GM12878 (cell line): Measurements from ENCODE around the gene ATP6V0D1. TPM values are rescaled to one million over a fixed set of nuclear protein-coding genes. Genes with fewer than 3 reads are reported as not detected.

ENCODE experiments used
- ATAC-seq: fragments of 200-7000 bp; cut with Tn5 transposase; 3 replicates; pipeline ENCODE4 v1.9.1; 2020; ENCODE audit warnings: mild to moderate bottlenecking, moderate library complexity
- BruUV-seq: library from RNA; stranded (reverse); fragments of 400-500 nt; replicated peaks from 2 replicates; lab custom pipeline; 2021; lab: Mats Ljungman, UMichigan
- CTCF ChIA-PET: fragments of 300-600 bp; sonication (Branson Sonifier 250); formaldehyde crosslinking; extraction: SDS; loops from one replicate; lab custom pipeline; 2021; ENCODE audit warnings: inconsistent platforms; lab: Yijun Ruan, JAX
- POLR2A ChIA-PET: fragments of 350-600 bp; formaldehyde crosslinking; extraction: SDS; loops from one replicate; lab custom pipeline; 2021; ENCODE audit warnings: inconsistent platforms; lab: Charles Lee
- RAD21 ChIA-PET: fragments of 300-600 bp; sonication (Branson Sonifier 250); formaldehyde crosslinking; loops from one replicate; lab custom pipeline; 2023; ENCODE audit warnings: antibody characterized with exemption; ENCODE audit not compliant: unreplicated experiment; lab: Charles Lee
- SMC1A ChIA-PET: fragments of 300-600 bp; sonication (Branson Sonifier 250); formaldehyde crosslinking; loops from one replicate; lab custom pipeline; 2023; ENCODE audit not compliant: unreplicated experiment, uncharacterized antibody; lab: Charles Lee
- DNase-seq: peaks from one replicate; pipeline ENCODE4 v3.0.0-alpha.2; 2011; ENCODE audit warnings: low read depth, low spot score
- FAIRE-seq: peaks from 3 replicates; lab custom pipeline; 2011; peaks lifted over from hg19 to GRCh38; lab: Jason Lieb, UNC
- H2AFZ ChIP-seq: 2 replicates; pipeline ENCODE4 v1.6.0; 2011; ENCODE audit warnings: low read depth, low read length, control low read depth; ENCODE audit not compliant: control insufficient read depth
- H3K27ac ChIP-seq: 2 replicates; pipeline ENCODE4 v1.5.1; 2011; ENCODE audit warnings: control low read depth; ENCODE audit not compliant: control insufficient read depth, insufficient read depth
- H3K27me3 ChIP-seq, 2 experiments: replicated peaks in 1 of 2; 2 replicates each; pipeline versions ENCODE4 v1.6.0 to v1.6.1; 2011; ENCODE audit warnings: low read length in 1 of 2; ENCODE audit not compliant: control insufficient read depth in 2 of 2, insufficient read depth in 2 of 2
- H3K36me3 ChIP-seq, 2 experiments: 2 replicates each; pipeline ENCODE4 v1.5.1; 2011; ENCODE audit warnings: low read length in 1 of 2; ENCODE audit not compliant: control insufficient read depth in 2 of 2, insufficient read depth in 2 of 2
- H3K4me1 ChIP-seq: 2 replicates; pipeline ENCODE4 v1.6.1; 2011; ENCODE audit warnings: mild to moderate bottlenecking, low read length, moderate library complexity, mixed read lengths; ENCODE audit not compliant: control insufficient read depth, insufficient read depth
- H3K4me2 ChIP-seq: 2 replicates; pipeline ENCODE4 v1.6.0; 2011; ENCODE audit warnings: control low read depth; ENCODE audit not compliant: control insufficient read depth, insufficient read depth
- H3K4me3 ChIP-seq: fragments of 200-600 bp; sonication (generic); 2 replicates; pipeline ENCODE4 v1.5.1; 2016
- H3K79me2 ChIP-seq: 2 replicates; pipeline ENCODE4 v1.6.0; 2011; ENCODE audit warnings: low read length; ENCODE audit not compliant: control insufficient read depth, insufficient read depth
- H3K9ac ChIP-seq: 2 replicates; pipeline ENCODE4 v1.8.0; 2011; ENCODE audit warnings: low read length, control low read depth, mixed read lengths; ENCODE audit not compliant: control insufficient read depth, insufficient read depth
- H3K9me3 ChIP-seq: replicated peaks from 3 replicates; pipeline ENCODE4 v1.5.1; 2011; ENCODE audit warnings: mild to moderate bottlenecking, low read length; ENCODE audit not compliant: control insufficient read depth, insufficient read depth
- H4K20me1 ChIP-seq: 2 replicates; pipeline ENCODE4 v1.6.0; 2011; ENCODE audit not compliant: control insufficient read depth, insufficient read depth
- RAD51 ChIP-seq: fragments of 450-650 bp; IDR thresholded peaks from 2 replicates; pipeline ENCODE4 v1.6.1; 2016; ENCODE audit warnings: moderate library complexity, mild to moderate bottlenecking, inconsistent platforms
- WGBS: methylation state at CpG from one replicate; pipeline ENCODE4 v1.1.6; 2016; ENCODE audit warnings: low lambda C conversion rate; ENCODE audit not compliant: insufficient replicate concordance, insufficient coverage; ENCODE audit errors: missing lambda C conversion rate; 5-methylcytosine and 5-hydroxymethylcytosine counted together
- in situ Hi-C: fragments of 300-500 bp; cut with MboI; formaldehyde crosslinking; loops from 9 replicates; pipeline ENCODE4 v1.14.3; 2018; ENCODE audit warnings: mixed read lengths
- intact Hi-C: fragments of 100-400 bp; cut with micrococcal nuclease; formaldehyde crosslinking; loops from one replicate; pipeline ENCODE4 v1.14.2; 2022; ENCODE audit not compliant: unreplicated experiment
- polyA plus RNA-seq, 11 experiments: library from polyadenylated mRNA; depleted of rRNA in 4 of 11; unstranded in 6 of 11; stranded (reverse) in 5 of 11; fragments of >200 nt; fragmentation: Nextera tagmentation in 4 of 11; fragmentation: Illumina TruSeq in 1 of 11; extraction: Ambion mirVana in 4 of 11; extraction: Trizol in 1 of 11; gene quantifications; 1 replicate in 1 of 11; 2 replicates in 10 of 11; pipeline versions ENCODE4 v1.2.1 to v1.2.3, GENCODE V29; 2011 to 2016; ENCODE audit warnings: inconsistent platforms in 2 of 11, missing spikeins in 2 of 11, low read depth in 1 of 11
- total RNA-seq, 4 experiments: library from RNA; depleted of rRNA in 3 of 4; stranded (reverse); fragments of >200 nt in 3 of 4; fragmentation: Illumina TruSeq in 1 of 4; extraction: Trizol in 1 of 4; gene quantifications; 2 replicates each; pipeline versions ENCODE4 v1.2.1 to v1.2.3, GENCODE V29; 2013 to 2021
- TF ChIP-seq, protein P1 (sequence below): fragments of 450-650 bp; IDR thresholded peaks from 2 replicates; pipeline ENCODE4 v1.6.1; 2016; ENCODE audit warnings: mild to moderate bottlenecking

ATP6V0D1 gene
- total and polyA plus RNA-seq, 10 of the 15 experiments (the other 5 are each of a cell fraction or from before 2014, with no cell fraction given) = 28.1 to 141 (median 70.3) TPM

DNA sequence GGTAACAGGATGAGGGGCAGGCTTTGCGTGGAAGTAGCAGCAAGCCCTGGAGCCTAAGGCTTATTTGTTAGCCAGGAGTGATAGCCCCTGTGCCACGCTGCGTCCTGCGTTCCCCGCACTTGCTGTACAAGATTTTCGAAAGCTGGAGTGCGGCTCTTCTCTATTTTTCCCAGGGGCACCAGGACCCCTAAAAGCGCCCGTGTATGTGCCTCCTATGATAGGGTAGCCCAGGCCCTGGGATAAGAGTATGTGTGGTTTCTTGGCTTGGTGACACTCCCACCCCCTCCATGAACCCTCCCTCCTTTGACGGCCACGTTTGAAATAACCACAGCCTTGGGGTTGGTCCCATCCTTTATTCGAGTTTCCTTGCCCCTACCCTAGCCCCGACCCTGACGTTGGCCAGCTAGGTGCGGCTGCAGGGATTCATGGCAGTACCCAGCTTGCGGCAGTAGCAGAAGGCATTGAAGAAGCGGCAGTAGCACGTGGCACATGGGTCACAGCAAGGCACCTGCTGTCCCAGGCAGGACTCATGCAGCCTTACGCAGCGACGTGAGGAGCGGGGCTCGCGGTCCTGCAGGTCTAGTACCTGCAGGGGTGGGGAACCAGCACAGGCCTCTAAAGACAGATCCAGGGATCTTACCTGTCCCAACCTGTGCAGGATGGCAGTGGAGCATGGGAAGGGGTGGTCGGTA lies 1.4 kb upstream of the ATP6V0D1 start:
- POLR2A ChIA-PET = interaction anchor here (1.1 to 1.3 kb wide), 2 partner anchors 10 to 32 kb away, joined by 3 to 4 read pairs; no protein-coding TSS in a partner anchor
- Histone ChIP-seq H3K4me1 (peaks cover 14% of the 10 kb centered on the region), H3K4me3 (peak overlapping the region; percentile 84), H3K4me2 (peak overlapping the region; percentile 95), H3K9me3 (no peaks in the 10 kb centered on the region), H3K27ac (peak overlapping the region; percentile 86), H3K9ac (peak overlapping the region; percentile 89), H2AFZ (peak overlapping the region; percentile 73; the same call in 1 of the 2 replicates), H3K36me3 (no peaks in the 10 kb centered on the region), H4K20me1 (no peaks in the 10 kb centered on the region), H3K27me3 (no peaks in the 10 kb centered on the region), H3K79me2 (peaks cover 47% of the 10 kb centered on the region)
- intact Hi-C loops (no loop called here), in situ Hi-C loops (loop anchor here (5.0 kb wide), 1 partner anchor 35 kb away; no protein-coding TSS in a partner anchor)
- CTCF ChIA-PET = interaction anchor here (0.5 to 8.2 kb wide), 9 partner anchors 9 to 1295 kb away, joined by 3 to 252 read pairs (median 10); partner anchors contain the start of gene CARMIL2
- no peak for FAIRE-seq
- BruUV-seq = no TSS peak
- ATAC-seq = no peak
- no peak for TF ChIP-seq RAD51
- TF ChIP-seq, protein P1, sequence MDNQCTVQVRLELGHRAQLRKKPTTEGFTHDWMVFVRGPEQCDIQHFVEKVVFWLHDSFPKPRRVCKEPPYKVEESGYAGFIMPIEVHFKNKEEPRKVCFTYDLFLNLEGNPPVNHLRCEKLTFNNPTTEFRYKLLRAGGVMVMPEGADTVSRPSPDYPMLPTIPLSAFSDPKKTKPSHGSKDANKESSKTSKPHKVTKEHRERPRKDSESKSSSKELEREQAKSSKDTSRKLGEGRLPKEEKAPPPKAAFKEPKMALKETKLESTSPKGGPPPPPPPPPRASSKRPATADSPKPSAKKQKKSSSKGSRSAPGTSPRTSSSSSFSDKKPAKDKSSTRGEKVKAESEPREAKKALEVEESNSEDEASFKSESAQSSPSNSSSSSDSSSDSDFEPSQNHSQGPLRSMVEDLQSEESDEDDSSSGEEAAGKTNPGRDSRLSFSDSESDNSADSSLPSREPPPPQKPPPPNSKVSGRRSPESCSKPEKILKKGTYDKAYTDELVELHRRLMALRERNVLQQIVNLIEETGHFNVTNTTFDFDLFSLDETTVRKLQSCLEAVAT = peak; percentile 62; the same call in 1 of the 2 replicates
- DNase-seq = no peak
- SMC1A ChIA-PET = interaction anchor here (0.7 to 7.0 kb wide), 7 partner anchors 9 to 235 kb away, joined by 3 to 88 read pairs (median 8); no protein-coding TSS in a partner anchor
- RAD21 ChIA-PET = interaction anchor here (1.3 to 4.6 kb wide), 5 partner anchors 9 to 178 kb away, joined by 6 to 69 read pairs (median 9); partner anchors contain the start of genes ACD and PARD6A
- 24% methylated on average over 25 of the region's 25 CpGs for WGBS
